HepG2 (cell line): Measurements from ENCODE around the gene CEP104. TPM values are rescaled to one million over a fixed set of nuclear protein-coding genes. Genes with fewer than 3 reads are reported as not detected.

Experiments
- ATAC-seq: fragments of 200-7000 bp; cut with Tn5 transposase; 3 replicates; pipeline ENCODE4 v1.9.1; 2020; ENCODE audit warnings: mild to moderate bottlenecking, moderate library complexity
- BruUV-seq: library from RNA; stranded (reverse); fragments of 400-500 nt; replicated peaks from 2 replicates; lab custom pipeline; 2021; lab: Mats Ljungman, UMichigan
- CTCF ChIA-PET: fragments of 300-600 bp; formaldehyde crosslinking; extraction: SDS; loops from one replicate; lab custom pipeline; 2021; ENCODE audit warnings: low total read pairs, inconsistent platforms, low intra/inter-chr PET ratio; lab: Yijun Ruan, JAX
- POLR2A ChIA-PET: fragments of 350-600 bp; sonication (Branson Sonifier 250); formaldehyde crosslinking; loops from one replicate; lab custom pipeline; 2020; ENCODE audit warnings: antibody characterized with exemption, inconsistent platforms; lab: Yijun Ruan, JAX
- DNase-seq: peaks from one replicate; pipeline ENCODE4 v3.0.0-alpha.2; 2015; ENCODE audit warnings: low spot score
- FAIRE-seq: peaks from 3 replicates; lab custom pipeline; 2011; peaks lifted over from hg19 to GRCh38; lab: Jason Lieb, UNC
- H2AFZ ChIP-seq: one replicate; pipeline ENCODE4 v1.6.1; 2011; ENCODE audit warnings: low read length, inconsistent platforms
- H3K27ac ChIP-seq: fragments of 300-600 bp; 3 replicates; pipeline ENCODE4 v1.8.0; 2011; ENCODE audit warnings: mixed run types, mild to moderate bottlenecking, mixed read lengths, low read length, inconsistent platforms; ENCODE audit not compliant: insufficient read depth; ENCODE audit errors: extremely low read length
- H3K27me3 ChIP-seq, 2 experiments: fragments of 200-600 bp in 1 of 2; 2 replicates in 1 of 2; 3 replicates in 1 of 2; pipeline versions ENCODE4 v1.6.0 to v1.8.0; 2011; ENCODE audit warnings: low read length in 2 of 2, mild to moderate bottlenecking in 2 of 2, moderate library complexity in 2 of 2, inconsistent platforms in 1 of 2; ENCODE audit not compliant: insufficient read depth in 2 of 2, control insufficient read depth in 1 of 2
- H3K36me3 ChIP-seq, 2 experiments: fragments of 200-600 bp in 1 of 2; replicated peaks in 1 of 2; 2 replicates in 1 of 2; 3 replicates in 1 of 2; pipeline versions ENCODE4 v1.5.1 to v1.8.0; 2011; ENCODE audit warnings: low read length in 2 of 2, inconsistent platforms in 1 of 2; ENCODE audit not compliant: insufficient read depth in 2 of 2, control insufficient read depth in 1 of 2
- H3K4me1 ChIP-seq: 2 replicates; pipeline ENCODE4 v1.5.1; 2012; ENCODE audit warnings: low read length, inconsistent platforms; ENCODE audit not compliant: insufficient read depth
- H3K4me2 ChIP-seq: 2 replicates; pipeline ENCODE4 v1.6.0; 2011; ENCODE audit warnings: low read depth, low read length, inconsistent platforms
- H3K4me3 ChIP-seq, 3 experiments: fragments of 200-600 bp in 1 of 3; sonication (generic), shearing (Covaris generic) in 1 of 3; replicated peaks in 1 of 3; 2 replicates each; pipeline ENCODE4 v1.5.1; 2011 to 2016; ENCODE audit warnings: low read length in 3 of 3, inconsistent platforms in 2 of 3, low read depth in 2 of 3, mild to moderate bottlenecking in 2 of 3, control low read depth in 1 of 3, mixed read lengths in 1 of 3; ENCODE audit not compliant: insufficient read depth in 1 of 3
- H3K79me2 ChIP-seq: one replicate; pipeline ENCODE4 v1.6.1; 2011; ENCODE audit warnings: low read length, inconsistent platforms; ENCODE audit not compliant: insufficient read depth
- H3K9ac ChIP-seq: 2 replicates; pipeline ENCODE4 v1.6.0; 2011; ENCODE audit warnings: mild to moderate bottlenecking, low read depth, low read length, inconsistent platforms; ENCODE audit not compliant: insufficient read depth
- H3K9me3 ChIP-seq: 2 replicates; pipeline ENCODE4 v1.5.1; 2012; ENCODE audit warnings: mild to moderate bottlenecking, low read length
- H4K20me1 ChIP-seq: 2 replicates; pipeline ENCODE4 v1.6.0; 2011; ENCODE audit warnings: inconsistent platforms, mild to moderate bottlenecking, low read length, moderate library complexity; ENCODE audit not compliant: insufficient read depth
- ARNTL ChIP-seq: sonication (generic); formaldehyde crosslinking; IDR thresholded peaks from 2 replicates; pipeline ENCODE4 v1.4.0; 2020; ENCODE audit warnings: mild to moderate bottlenecking, missing genetic modification reagents
- CREB1 ChIP-seq, 2 experiments: fragments of 450-650 bp in 1 of 2; IDR thresholded peaks; 2 replicates each; pipeline ENCODE4 v1.6.1; 2016 to 2017; ENCODE audit warnings: control low read depth in 1 of 2, mild to moderate bottlenecking in 1 of 2, missing compliant biosample characterization in 1 of 2, missing genetic modification characterization in 1 of 2
- HINFP ChIP-seq: sonication (generic); formaldehyde crosslinking; IDR thresholded peaks from 2 replicates; pipeline ENCODE4 v1.4.0; 2020; ENCODE audit warnings: low read depth, mild to moderate bottlenecking, missing genetic modification reagents
- HNRNPL ChIP-seq: fragments of 200-400 bp; formaldehyde crosslinking; IDR thresholded peaks from 2 replicates; pipeline ENCODE4 v1.6.1; 2017; ENCODE audit warnings: mild to moderate bottlenecking, low read depth, low read length
- HOXA7 ChIP-seq: sonication (generic); formaldehyde crosslinking; IDR thresholded peaks from 2 replicates; pipeline ENCODE4 v1.8.1; 2022; ENCODE audit warnings: mild to moderate bottlenecking, missing genetic modification reagents, moderate library complexity
- MBD4 ChIP-seq: IDR thresholded peaks from 2 replicates; pipeline ENCODE4 v1.6.1; 2012; ENCODE audit warnings: low read length, inconsistent platforms, borderline replicate concordance
- NAIF1 ChIP-seq: sonication (generic); formaldehyde crosslinking; IDR thresholded peaks from 2 replicates; pipeline ENCODE4 v1.5.0; 2020; ENCODE audit warnings: mild to moderate bottlenecking, missing genetic modification reagents, borderline replicate concordance
- NONO ChIP-seq, 2 experiments: fragments of 450-650 bp in 1 of 2; sonication (generic) in 1 of 2; formaldehyde crosslinking in 1 of 2; IDR thresholded peaks in 1 of 2; conservative IDR thresholded peaks in 1 of 2; 2 replicates each; pipeline versions ENCODE4 v1.6.1 to v1.8.0; 2017 to 2022; ENCODE audit warnings: mild to moderate bottlenecking in 1 of 2, missing genetic modification reagents in 1 of 2, moderate library complexity in 1 of 2
- PHF20 ChIP-seq: sonication (generic); formaldehyde crosslinking; IDR thresholded peaks from 2 replicates; pipeline ENCODE4 v1.5.0; 2020; ENCODE audit warnings: mild to moderate bottlenecking, missing genetic modification reagents
- SP1 ChIP-seq, 2 experiments: fragments of 450-650 bp in 1 of 2; sonication (generic) in 1 of 2; formaldehyde crosslinking in 1 of 2; IDR thresholded peaks; 2 replicates each; pipeline versions ENCODE4 v1.4.0 to v1.6.1; 2016 to 2020; ENCODE audit warnings: missing genetic modification reagents in 1 of 2
- STAG1 ChIP-seq: sonication (generic); formaldehyde crosslinking; IDR thresholded peaks from 2 replicates; pipeline ENCODE4 v1.4.0; 2020; ENCODE audit warnings: missing genetic modification reagents
- ZKSCAN5 ChIP-seq: sonication (generic); formaldehyde crosslinking; IDR thresholded peaks from 2 replicates; pipeline ENCODE4 v1.5.1; 2020; ENCODE audit warnings: mild to moderate bottlenecking, missing genetic modification reagents
- ZMYM3 ChIP-seq: sonication (generic); formaldehyde crosslinking; IDR thresholded peaks from 2 replicates; pipeline ENCODE4 v1.5.1; 2020; ENCODE audit warnings: mild to moderate bottlenecking, missing genetic modification reagents
- ZNF34 ChIP-seq: sonication (generic); formaldehyde crosslinking; IDR thresholded peaks from 2 replicates; pipeline ENCODE4 v1.4.0; 2020; ENCODE audit warnings: mild to moderate bottlenecking, missing genetic modification reagents, borderline replicate concordance
- ZNF468 ChIP-seq: sonication (generic); formaldehyde crosslinking; IDR thresholded peaks from 2 replicates; pipeline ENCODE4 v1.8.0; 2022; ENCODE audit warnings: mild to moderate bottlenecking, moderate library complexity, missing genetic modification reagents
- ZSCAN20 ChIP-seq: sonication (generic); formaldehyde crosslinking; IDR thresholded peaks from 2 replicates; pipeline ENCODE4 v1.4.0; 2020; ENCODE audit warnings: missing genetic modification reagents, mild to moderate bottlenecking, borderline replicate concordance
- WGBS: methylation state at CpG from one replicate; pipeline ENCODE4 v1.1.6; 2017; ENCODE audit warnings: low lambda C conversion rate; 5-methylcytosine and 5-hydroxymethylcytosine counted together
- in situ Hi-C: cut with HindIII; loops from 2 replicates; pipeline ENCODE4 v1.10.0; 2017; ENCODE audit warnings: low pct_unique_long_range_greater_than_20kb; ENCODE audit not compliant: extremely low pct_ligation_motif_present
- intact Hi-C: fragments of 100-400 bp; cut with micrococcal nuclease; formaldehyde crosslinking; loops from one replicate; pipeline ENCODE4 v1.10.0; 2022; ENCODE audit not compliant: unreplicated experiment
- polyA plus RNA-seq, 8 experiments: library from polyadenylated mRNA; depleted of rRNA in 3 of 8; stranded (reverse) in 7 of 8; unstranded in 1 of 8; fragments of >200 nt; fragmentation: Illumina TruSeq in 4 of 8; extraction: Trizol in 4 of 8; gene quantifications; 2 replicates each; pipeline versions ENCODE4 v1.2.1 to v1.2.3, GENCODE V29; 2011 to 2016; ENCODE audit warnings: low read depth in 4 of 8, missing spikeins in 1 of 8, mixed read lengths in 1 of 8; ENCODE audit not compliant: insufficient read depth in 1 of 8
- total RNA-seq, 5 experiments: library from RNA; depleted of rRNA; stranded (reverse); fragments of >200 nt; fragmentation: Illumina TruSeq; extraction: Trizol; gene quantifications; 2 replicates each; pipeline ENCODE4 v1.2.3, GENCODE V29; 2016; ENCODE audit warnings: low read depth in 1 of 5
- TF ChIP-seq, protein P1 (sequence below): sonication (generic); formaldehyde crosslinking; IDR thresholded peaks from 2 replicates; pipeline ENCODE4 v1.8.0; 2022; ENCODE audit warnings: mild to moderate bottlenecking, missing genetic modification reagents, moderate library complexity

CEP104 gene
- total and polyA plus RNA-seq, 2 of the 13 experiments (the other 11 are each of a cell fraction or from before 2014, with no cell fraction given) = 20.4 to 30.1 TPM

DNA sequence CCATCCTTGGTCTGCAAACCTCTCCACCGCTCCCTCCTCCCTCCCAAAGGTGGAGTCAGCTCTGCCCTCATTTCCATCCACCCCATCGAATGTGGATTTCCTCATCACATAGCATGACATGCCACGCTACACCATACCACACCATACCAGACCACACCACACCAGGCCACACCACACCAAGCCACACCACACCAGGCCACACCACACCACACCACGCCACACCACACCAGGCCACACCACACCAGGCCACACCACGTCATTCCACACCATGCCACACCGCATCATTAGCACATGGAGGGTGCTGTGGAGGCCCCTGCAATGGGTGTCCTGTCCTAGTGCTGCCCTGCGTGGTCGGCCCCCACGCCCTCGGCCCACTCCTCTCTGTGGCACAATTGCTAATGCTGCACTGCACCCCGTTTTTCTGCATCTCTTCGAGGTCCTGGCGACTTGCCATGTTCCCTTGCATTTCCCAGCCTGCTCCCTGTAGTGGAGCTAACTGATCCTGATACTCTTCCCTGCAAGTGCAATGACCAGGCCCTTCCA is 11.5 kb upstream of the CEP104 start:
- 94% methylated on average over 13 of the region's 13 CpGs for WGBS
- no peaks in the 10 kb centered on the region for H3K79me2 ChIP-seq
- POLR2A ChIA-PET = no interaction called here
- FAIRE-seq = no peak
- H3K27me3 ChIP-seq = no peaks in the 10 kb centered on the region
- no peaks in the 10 kb centered on the region for H4K20me1 ChIP-seq
- no peak overlapping the region for H3K9ac ChIP-seq
- no peak for DNase-seq
- H3K4me2 ChIP-seq = no peak overlapping the region
- 0 out of 2 replicates have a peak, but pooled peaks have one; percentile 50 for TF ChIP-seq HNRNPL
- no peak for TF ChIP-seq NAIF1
- ATAC-seq = no peak; the same call in 1 of the 3 replicates
- no peak overlapping the region for H2AFZ ChIP-seq
- CTCF ChIA-PET = no interaction called here
- peaks cover 1 to 8% of the 10 kb centered on the region in 2 experiments; a peak in 2 of 5 replicates for H3K36me3 ChIP-seq
- H3K4me1 ChIP-seq = peaks cover 12% of the 10 kb centered on the region
- H3K4me3 ChIP-seq = no peak overlapping the region
- BruUV-seq = no TSS peak
- H3K27ac ChIP-seq = no peak overlapping the region
- intact Hi-C loops = no loop called here
- in situ Hi-C loops = no loop called here
- no peaks in the 10 kb centered on the region for H3K9me3 ChIP-seq

GRCh38 chr1:3865606-3866160 is 8.7 kb upstream of the CEP104 start:
- H2AFZ ChIP-seq = no peak overlapping the region
- CTCF ChIA-PET = no interaction called here
- no peak for ATAC-seq
- no peak overlapping the region for H3K4me2 ChIP-seq
- no peaks in the 10 kb centered on the region for H3K9me3 ChIP-seq
- peaks cover 12% of the 10 kb centered on the region for H3K4me1 ChIP-seq
- POLR2A ChIA-PET = no interaction called here
- H4K20me1 ChIP-seq = no peaks in the 10 kb centered on the region
- H3K4me3 ChIP-seq = no peak overlapping the region
- peaks cover 0 to 10% of the 10 kb centered on the region in 2 experiments; a peak in 2 of 5 replicates for H3K36me3 ChIP-seq
- no peak overlapping the region for H3K9ac ChIP-seq
- intact Hi-C loops (no loop called here), in situ Hi-C loops (no loop called here)
- no peaks in the 10 kb centered on the region for H3K27me3 ChIP-seq
- no peaks in the 10 kb centered on the region for H3K79me2 ChIP-seq
- H3K27ac ChIP-seq = no peak overlapping the region
- no peak for FAIRE-seq
- BruUV-seq = no TSS peak
- WGBS = 92% methylated on average over 10 of the region's 18 CpGs
- DNase-seq = no peak
- TF ChIP-seq CREB1 (IDR thresholded peaks at IDR 0.05) (no peak), CREB1 (CRISPR knock-in tag; IDR thresholded peaks at IDR 0.05) (no peak), ZNF34 (CRISPR knock-in tag) (no peak), HOXA7 (CRISPR knock-in tag) (no peak), NONO (IDR thresholded peaks at IDR 0.05) (no peak), NONO (CRISPR knock-in tag; conservative IDR thresholded peaks at IDR 0.05) (no peak), STAG1 (CRISPR knock-in tag) (no peak), ARNTL (CRISPR knock-in tag) (no peak), ZNF468 (CRISPR knock-in tag) (no peak), PHF20 (CRISPR knock-in tag) (no peak), ZKSCAN5 (CRISPR knock-in tag) (no peak), ZMYM3 (no peak), ZSCAN20 (no peak), HINFP (no peak), SP1 (IDR thresholded peaks at IDR 0.05) (no peak), SP1 (CRISPR knock-in tag; IDR thresholded peaks at IDR 0.05) (no peak), MBD4 (no peak)
- TF ChIP-seq, protein P1, sequence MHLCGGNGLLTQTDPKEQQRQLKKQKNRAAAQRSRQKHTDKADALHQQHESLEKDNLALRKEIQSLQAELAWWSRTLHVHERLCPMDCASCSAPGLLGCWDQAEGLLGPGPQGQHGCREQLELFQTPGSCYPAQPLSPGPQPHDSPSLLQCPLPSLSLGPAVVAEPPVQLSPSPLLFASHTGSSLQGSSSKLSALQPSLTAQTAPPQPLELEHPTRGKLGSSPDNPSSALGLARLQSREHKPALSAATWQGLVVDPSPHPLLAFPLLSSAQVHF (CRISPR knock-in tag) = no peak
